Neural progenitor cell (in vitro differentiated cells): ENCODE measurements around the gene SLC45A3.

Experiments
- EZH2 ChIP-seq: fragments of 200-600 bp; sonication (generic); IDR thresholded peaks from 2 replicates; pipeline ENCODE4 v1.6.1; 2017; ENCODE audit warnings: antibody characterized with exemption, mild to moderate bottlenecking, moderate library complexity
- TF ChIP-seq, protein P1 (sequence below): fragments of 200-600 bp; sonication (generic); IDR thresholded peaks from 2 replicates; pipeline ENCODE4 v1.5.1; 2017; ENCODE audit warnings: antibody characterized with exemption, mild to moderate bottlenecking

DNA sequence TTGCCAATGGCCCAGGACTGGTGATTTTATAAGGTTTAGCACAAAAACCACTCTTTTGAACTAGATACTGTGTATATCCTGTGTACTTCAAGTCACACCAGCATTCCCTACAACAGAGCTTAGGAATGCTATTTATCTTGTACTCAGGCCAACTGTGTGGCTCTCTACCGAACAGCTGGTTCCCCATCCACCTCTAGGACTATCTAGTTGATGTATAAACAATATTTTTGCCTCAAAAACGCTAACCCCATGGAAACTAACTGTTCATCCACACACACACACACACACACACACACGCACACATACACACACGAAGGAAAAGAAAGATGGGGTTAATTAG, 28.7 kb upstream of the SLC45A3 start:
- TF ChIP-seq EZH2 = no peak
- TF ChIP-seq, protein P1, sequence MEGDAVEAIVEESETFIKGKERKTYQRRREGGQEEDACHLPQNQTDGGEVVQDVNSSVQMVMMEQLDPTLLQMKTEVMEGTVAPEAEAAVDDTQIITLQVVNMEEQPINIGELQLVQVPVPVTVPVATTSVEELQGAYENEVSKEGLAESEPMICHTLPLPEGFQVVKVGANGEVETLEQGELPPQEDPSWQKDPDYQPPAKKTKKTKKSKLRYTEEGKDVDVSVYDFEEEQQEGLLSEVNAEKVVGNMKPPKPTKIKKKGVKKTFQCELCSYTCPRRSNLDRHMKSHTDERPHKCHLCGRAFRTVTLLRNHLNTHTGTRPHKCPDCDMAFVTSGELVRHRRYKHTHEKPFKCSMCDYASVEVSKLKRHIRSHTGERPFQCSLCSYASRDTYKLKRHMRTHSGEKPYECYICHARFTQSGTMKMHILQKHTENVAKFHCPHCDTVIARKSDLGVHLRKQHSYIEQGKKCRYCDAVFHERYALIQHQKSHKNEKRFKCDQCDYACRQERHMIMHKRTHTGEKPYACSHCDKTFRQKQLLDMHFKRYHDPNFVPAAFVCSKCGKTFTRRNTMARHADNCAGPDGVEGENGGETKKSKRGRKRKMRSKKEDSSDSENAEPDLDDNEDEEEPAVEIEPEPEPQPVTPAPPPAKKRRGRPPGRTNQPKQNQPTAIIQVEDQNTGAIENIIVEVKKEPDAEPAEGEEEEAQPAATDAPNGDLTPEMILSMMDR = no peak
